HG03354 (cell line): ENCODE data around the gene PKIG.

ENCODE experiments used
- ATAC-seq: cut with Tn5 transposase; IDR thresholded peaks from one replicate; pipeline ENCODE4 v1.9.1; 2021; ENCODE audit warnings: mild to moderate bottlenecking; ENCODE audit not compliant: unreplicated experiment, poor library complexity, severe bottlenecking

Gene PKIG

GRCh38 chr20:44614525-44614924 is 32.1 kb downstream of the PKIG start:
- ATAC-seq = no peak

DNA sequence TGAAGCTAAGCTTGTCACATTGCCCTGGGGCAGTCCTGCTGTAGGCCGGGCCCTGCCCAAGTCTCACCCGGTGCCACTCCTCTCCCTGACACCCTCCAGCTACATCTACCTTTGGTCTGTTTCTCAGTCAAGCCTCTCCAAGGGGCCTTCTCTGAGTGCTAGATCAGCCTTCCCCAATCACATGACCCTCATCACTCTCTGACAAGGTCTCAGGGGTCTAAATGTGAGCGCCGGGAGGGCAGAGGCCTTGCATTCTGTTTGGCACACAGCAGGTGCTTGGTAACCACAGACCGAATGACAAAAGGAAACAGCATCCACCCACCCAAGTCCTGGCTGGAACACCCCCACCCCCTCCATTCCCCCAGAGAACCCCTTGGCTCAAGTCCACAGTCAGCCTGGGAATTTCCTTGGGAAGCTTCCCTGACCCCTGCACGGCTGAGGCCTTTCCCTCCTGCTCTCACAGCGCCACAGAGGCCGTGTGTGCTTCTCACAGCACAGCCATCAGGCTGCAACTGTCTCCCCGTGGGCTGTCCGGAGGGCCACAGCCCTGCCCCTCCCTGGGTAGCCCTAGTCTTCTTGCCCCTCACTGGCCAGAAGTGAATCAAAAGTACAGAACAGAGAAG is 32.9 kb downstream of the PKIG start:
- no peak for ATAC-seq

DNA sequence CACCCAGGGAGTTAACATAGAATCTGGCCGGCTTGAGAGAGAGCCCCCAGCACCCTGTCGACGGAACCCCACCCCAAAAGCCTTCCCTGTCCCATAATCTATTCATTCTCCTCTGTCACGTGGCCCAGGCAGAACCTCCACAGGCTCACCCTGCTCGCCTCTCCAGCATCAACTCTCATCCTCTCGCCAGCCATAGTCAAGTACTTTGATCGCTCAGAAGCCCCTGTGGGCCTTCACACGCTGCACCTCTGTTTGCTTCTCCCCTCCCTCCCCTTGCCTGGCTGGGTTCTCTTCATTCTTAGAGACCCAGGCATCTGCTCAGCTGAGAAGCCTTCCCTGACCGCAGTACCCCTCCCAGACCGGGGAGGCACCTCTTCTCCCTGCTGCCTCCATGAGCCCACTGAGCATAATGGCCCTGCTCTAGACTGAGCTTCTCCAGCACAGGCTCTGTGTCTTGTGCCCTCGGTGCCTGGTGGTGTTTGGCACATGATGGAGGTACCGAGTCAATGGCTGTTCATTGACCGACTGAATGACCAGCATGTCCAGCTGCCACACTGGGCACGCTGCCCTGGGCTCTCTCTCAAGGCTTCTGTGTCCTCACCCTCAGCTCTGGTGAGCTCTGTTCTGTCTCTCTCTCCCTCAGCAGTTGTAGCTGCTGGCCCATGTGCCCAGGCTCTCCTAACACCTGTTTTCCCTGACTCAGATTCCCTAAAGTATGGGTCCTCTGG is 33.7 kb downstream of the PKIG start:
- no peak for ATAC-seq

- ATAC-seq = no peak
Observed at GRCh38 chr20:44616604-44616964, 34.2 kb downstream of the PKIG start.

DNA sequence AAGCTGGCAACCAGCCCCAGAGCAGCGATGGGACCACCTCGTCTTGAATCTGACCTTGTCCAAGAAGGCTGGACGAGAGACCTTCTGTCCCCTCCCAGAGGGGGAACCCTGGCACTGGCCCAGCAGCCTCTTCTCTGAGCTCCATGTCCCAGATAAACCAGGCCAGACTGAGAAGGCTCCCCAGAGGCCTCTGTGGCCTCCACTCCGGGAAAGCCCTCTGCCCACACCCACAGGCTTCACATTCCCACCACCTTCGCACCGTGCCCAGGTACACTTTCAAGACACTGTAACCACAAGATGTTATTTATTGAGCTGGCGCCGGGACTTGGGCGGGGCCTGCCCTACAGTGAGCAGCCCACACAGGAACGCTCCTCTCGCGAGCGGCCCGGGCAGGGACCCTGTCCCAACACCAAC is 35.9 kb downstream of the PKIG start:
- no peak for ATAC-seq

- ATAC-seq = no peak
Observed at GRCh38 chr20:44619294-44619693, 36.9 kb downstream of the PKIG start.

- ATAC-seq = no peak
Observed at GRCh38 chr20:44620030-44620429, 37.7 kb downstream of the PKIG start.

DNA sequence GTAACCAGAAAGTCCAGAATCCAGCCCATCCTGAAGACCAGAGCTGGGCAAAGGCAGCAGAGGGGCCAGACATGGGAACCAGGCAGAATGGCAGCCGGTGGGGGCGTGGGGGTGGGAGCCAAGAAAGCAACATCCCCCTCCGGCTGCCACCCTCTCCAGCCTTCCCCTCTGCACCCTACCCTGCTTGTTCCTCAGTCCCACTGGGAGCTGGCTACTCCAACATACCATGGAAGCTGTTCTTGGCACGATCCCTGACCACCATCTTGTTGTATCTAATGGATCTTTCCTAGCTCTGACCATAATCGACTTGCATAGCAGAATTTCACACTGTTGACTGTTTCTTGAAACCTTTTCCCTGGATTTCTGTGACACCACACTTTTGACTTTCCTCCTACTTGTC is 38.9 kb downstream of the PKIG start:
- no peak for ATAC-seq

- ATAC-seq = no peak
Observed at GRCh38 chr20:44621939-44622338, 39.6 kb downstream of the PKIG start.

DNA sequence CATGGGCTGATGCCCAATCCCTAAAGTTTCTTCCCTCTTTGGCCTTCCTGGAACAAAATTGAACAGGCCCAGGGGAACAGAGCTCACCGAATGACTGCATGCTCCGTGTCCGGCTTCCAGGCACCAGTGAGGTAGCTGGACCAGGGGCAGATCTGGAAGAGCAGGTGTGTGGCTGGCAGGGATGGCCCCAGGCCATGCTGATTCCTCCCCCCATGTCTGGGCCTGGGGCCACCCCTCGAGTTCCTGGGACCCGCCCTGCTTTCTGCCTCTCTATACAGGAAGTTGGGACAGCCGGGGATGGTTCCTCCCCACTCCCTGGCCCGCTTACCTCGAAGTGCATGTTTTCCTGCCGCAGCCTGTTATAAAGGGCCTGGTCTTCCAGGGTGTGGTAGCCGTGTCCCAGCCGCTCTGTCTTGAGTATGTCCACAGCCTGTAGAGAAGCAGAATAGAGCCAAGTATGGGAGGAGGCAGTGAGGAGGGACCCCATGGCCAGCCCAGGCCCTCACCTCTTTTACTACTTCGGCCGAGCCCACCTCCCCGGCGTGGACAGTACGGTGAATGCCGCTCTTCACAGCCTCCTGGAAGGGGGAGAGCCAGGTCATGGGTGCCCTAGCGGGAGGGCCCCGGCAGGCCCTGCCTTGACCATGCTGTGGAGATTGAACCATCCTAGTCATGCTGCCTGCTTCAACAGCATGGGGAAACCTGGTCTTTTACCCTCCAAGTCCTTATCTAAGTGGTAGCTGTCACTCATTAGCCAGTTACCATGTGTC is 40.3 kb downstream of the PKIG start:
- ATAC-seq = no peak

GRCh38 chr20:44624152-44624551 is 41.8 kb downstream of the PKIG start:
- ATAC-seq = no peak

DNA sequence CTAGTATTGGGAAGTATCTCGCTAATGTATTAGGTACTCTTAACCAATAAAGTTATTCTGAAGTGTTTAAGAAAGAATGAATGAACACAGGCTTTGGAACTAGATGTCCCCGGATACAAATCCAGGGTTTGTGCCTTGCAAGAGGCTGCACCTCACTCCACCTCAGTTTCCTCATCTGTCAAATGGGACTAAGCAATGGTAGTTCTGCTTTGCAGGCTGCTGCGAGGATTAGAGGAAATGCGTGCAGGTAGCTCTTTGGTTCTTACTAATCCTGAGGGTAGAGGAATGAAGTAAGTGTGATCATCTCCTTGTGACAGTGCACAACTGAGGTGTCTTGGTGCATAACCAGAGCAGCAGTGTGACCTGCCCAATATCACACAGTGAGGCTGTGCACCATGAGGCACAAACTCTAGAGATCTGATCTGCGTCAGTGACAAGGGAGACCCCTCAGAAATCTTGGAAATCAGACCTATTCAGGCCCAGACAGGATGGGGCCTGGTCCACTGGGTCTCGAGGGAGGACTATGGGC is 42.4 kb downstream of the PKIG start:
- no peak for ATAC-seq

- no peak for ATAC-seq
Observed at GRCh38 chr20:44625361-44625760, 43.0 kb downstream of the PKIG start.

GRCh38 chr20:44626278-44626677 is 43.9 kb downstream of the PKIG start:
- no peak for ATAC-seq

DNA sequence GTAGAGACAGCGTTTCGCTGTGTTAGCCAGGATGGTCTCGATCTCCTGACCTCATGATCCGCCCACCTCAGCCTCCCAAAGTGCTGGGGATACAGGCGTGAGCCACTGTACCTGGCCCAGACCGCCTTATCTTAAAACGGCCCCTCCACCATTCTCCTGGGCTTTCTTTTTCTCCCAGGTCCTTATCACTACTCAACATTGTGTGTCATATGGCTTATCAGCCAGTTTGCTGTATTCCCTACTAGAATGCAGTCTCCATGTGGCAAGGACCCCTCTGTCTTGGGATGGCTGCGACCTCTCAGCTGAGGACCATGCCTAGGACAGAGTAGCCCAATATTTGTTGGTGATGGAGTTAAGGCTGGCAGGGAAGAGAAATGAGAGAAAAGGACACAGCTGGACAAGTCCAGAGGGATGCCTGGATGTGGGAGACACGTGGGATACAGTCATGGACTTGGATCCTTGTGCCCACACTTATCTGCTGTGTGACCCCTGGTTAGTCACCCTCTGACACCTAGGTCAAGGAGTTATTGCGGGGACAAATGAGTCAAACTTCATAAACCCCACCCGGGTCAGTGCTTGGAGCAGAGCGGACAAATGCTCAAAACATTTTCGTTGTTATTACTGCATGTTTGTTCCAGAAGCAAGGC is 45.1 kb downstream of the PKIG start:
- no peak for ATAC-seq

GRCh38 chr20:44629017-44629385 is 46.6 kb downstream of the PKIG start:
- ATAC-seq = no peak

DNA sequence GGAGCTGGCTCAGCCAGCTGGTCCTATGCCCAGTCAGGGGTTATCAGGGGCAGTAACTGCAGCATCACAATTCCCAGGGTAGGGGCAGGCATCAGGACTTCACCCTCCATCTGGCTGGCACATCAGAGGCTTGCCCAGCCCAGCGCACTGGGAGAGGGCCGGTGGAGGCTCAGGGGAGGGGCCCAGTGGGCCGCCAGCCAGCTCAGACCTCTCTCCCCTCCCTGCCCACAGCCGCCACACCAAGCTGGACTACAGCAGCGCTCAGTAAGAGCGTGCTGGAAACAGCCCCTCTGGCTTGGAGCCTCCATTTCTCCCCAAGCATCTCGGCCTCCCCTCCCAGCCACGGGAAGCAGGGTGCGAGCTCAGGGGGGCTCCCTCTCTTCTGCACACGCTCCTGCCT is 47.2 kb downstream of the PKIG start:
- no peak for ATAC-seq

DNA sequence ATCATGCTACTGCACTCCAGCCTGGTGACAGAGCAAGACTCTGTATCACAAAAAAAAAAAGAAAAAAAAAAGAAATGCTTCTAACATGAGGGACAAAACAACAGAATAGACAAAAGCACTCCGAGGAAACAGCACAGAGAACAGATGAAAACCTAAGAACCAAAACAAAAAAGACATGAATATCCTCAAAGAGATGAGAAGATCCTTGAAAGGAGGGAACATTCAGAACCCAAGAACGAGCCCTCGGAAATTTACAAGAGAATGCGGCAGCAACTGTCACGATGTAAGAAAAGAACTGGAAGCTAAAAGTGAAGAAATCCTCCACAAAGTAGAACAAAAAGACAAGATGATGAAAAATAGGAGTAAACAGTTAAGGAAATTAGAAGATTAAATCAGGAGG is 47.9 kb downstream of the PKIG start:
- ATAC-seq = no peak

DNA sequence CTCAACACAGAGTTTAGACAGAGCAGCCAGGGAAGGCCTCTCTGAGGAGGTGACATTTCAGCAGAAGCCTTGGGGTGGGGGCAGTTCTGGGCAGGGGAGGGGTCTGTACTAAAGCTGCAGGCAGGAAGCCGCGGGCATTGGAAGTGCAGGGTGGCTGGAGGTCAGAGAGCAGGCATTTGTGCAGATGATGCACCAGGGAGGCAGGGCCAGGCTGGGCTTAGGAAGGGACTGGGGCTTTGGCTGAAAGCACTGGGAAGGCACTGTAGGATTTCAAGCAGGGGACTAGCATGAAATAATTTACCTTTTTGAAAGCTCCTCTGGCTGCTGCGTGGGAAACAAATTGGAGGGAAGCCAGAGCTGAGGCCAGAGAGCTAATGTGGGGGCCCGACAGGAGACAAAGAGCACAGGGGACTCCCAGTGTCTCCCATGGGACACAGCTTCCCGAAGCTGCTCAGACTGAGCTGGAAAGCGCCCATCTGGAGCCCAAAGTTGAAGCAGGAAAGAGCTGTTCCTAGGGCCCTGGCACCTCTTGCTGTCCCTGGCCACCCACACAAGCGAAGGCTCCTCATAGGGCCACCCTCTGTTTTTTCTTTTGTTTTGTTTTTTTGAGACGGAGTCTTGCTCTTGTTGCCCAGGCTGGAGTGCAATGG is 49.8 kb downstream of the PKIG start:
- ATAC-seq = no peak
